ENCODE data around the gene BRAP.

DNA sequence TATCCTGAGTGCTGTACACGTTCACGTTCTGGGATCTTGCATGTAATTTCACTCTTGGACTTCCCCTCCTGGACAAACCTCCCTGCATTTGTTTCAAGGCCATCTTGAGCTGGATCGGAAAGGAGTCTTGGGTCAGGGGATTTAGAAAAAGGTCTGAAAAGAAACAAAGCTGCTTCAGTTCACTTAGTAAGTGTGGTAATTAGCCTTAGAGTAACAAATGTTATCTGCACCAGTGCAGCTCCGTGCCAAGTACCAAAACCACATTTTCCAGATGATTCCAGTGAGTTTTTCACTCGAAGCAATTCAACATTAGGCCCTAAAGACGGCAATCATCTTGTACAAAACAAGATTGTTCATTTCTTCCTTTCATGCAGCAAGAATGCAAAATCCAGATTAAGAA is 47.2 kb downstream of the BRAP start:
- TF ChIP-seq RAD21 (IDR thresholded peaks at IDR 0.05; ENCODE audit: insufficient read depth, low read depth, low read length): no peak
- TF ChIP-seq MYC (IDR thresholded peaks at IDR 0.05; ENCODE audit: insufficient read depth, insufficient read length, insufficient replicate concordance, low read length, severe bottlenecking): no peak
- no peak for TF ChIP-seq JUNB (IDR thresholded peaks at IDR 0.05)
- TF ChIP-seq NFIC (IDR thresholded peaks at IDR 0.05; ENCODE audit: low read depth, low read length): no peak
- TF ChIP-seq, protein P1, sequence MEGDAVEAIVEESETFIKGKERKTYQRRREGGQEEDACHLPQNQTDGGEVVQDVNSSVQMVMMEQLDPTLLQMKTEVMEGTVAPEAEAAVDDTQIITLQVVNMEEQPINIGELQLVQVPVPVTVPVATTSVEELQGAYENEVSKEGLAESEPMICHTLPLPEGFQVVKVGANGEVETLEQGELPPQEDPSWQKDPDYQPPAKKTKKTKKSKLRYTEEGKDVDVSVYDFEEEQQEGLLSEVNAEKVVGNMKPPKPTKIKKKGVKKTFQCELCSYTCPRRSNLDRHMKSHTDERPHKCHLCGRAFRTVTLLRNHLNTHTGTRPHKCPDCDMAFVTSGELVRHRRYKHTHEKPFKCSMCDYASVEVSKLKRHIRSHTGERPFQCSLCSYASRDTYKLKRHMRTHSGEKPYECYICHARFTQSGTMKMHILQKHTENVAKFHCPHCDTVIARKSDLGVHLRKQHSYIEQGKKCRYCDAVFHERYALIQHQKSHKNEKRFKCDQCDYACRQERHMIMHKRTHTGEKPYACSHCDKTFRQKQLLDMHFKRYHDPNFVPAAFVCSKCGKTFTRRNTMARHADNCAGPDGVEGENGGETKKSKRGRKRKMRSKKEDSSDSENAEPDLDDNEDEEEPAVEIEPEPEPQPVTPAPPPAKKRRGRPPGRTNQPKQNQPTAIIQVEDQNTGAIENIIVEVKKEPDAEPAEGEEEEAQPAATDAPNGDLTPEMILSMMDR (IDR thresholded peaks at IDR 0.05 in 2 of 3, conservative IDR thresholded peaks at IDR 0.05 in 1 of 3; ENCODE audit: control insufficient read depth in 2 of 3, extremely low read depth in 1 of 3, insufficient read depth in 1 of 3, low read depth in 3 of 3, low read length in 3 of 3): no peak
- TF ChIP-seq FOXK2 (IDR thresholded peaks at IDR 0.05): no peak

All from GM12878 (cell line).